Caco-2 (cell line): Measurements from ENCODE around the gene CHST3. TPM values are rescaled to one million over a fixed set of nuclear protein-coding genes. Genes with fewer than 3 reads are reported as not detected.

Experiments
- BruUV-seq: library from RNA; stranded (reverse); fragments of 400-500 nt; replicated peaks from 2 replicates; lab custom pipeline; 2021; lab: Mats Ljungman, UMichigan
- CTCF ChIA-PET: fragments of 300-600 bp; sonication (Branson Sonifier 250); formaldehyde crosslinking; loops from one replicate; lab custom pipeline; 2022; ENCODE audit warnings: antibody characterized with exemption; lab: Charles Lee
- POLR2A ChIA-PET: fragments of 300-600 bp; sonication (Branson Sonifier 250); formaldehyde crosslinking; loops from one replicate; lab custom pipeline; 2022; ENCODE audit warnings: antibody characterized with exemption; lab: Charles Lee
- DNase-seq, 2 experiments: peaks; one replicate each; pipeline versions ENCODE4 v3.0.0 to v3.0.0-alpha.2; 2020 to 2022
- H3K27me3 ChIP-seq: replicated peaks from 2 replicates; pipeline ENCODE4 v1.6.0; 2011; ENCODE audit warnings: low read length; ENCODE audit not compliant: control insufficient read depth, insufficient read depth
- H3K36me3 ChIP-seq: 2 replicates; pipeline ENCODE4 v1.5.1; 2011; ENCODE audit warnings: low read length; ENCODE audit not compliant: control insufficient read depth, insufficient read depth
- H3K4me1 ChIP-seq: fragments of 250-450 bp; sonication (Bioruptor Pico); 2 replicates; pipeline ENCODE4 v1.5.1; 2020; ENCODE audit warnings: mild to moderate bottlenecking
- H3K4me3 ChIP-seq: 2 replicates; pipeline ENCODE4 v1.5.1; 2011; ENCODE audit warnings: low read depth, mild to moderate bottlenecking, control low read depth, low read length
- H3K9me3 ChIP-seq: fragments of 250-450 bp; sonication (Bioruptor Pico); 2 replicates; pipeline ENCODE4 v1.5.1; 2020; ENCODE audit warnings: mild to moderate bottlenecking, moderate library complexity
- H3K27ac Mint-ChIP-seq: one replicate; pipeline ENCODE4 v1.8.0; 2022; ENCODE audit warnings: mixed read lengths; ENCODE audit not compliant: unreplicated experiment
- H3K27me3 Mint-ChIP-seq: one replicate; pipeline ENCODE4 v1.8.0; 2022; ENCODE audit warnings: mixed read lengths; ENCODE audit not compliant: insufficient read depth, unreplicated experiment
- H3K36me3 Mint-ChIP-seq: one replicate; pipeline ENCODE4 v1.8.0; 2022; ENCODE audit warnings: mild to moderate bottlenecking, mixed read lengths; ENCODE audit not compliant: insufficient read depth, unreplicated experiment
- H3K4me1 Mint-ChIP-seq: one replicate; pipeline ENCODE4 v1.8.0; 2022; ENCODE audit warnings: low read depth, mixed read lengths; ENCODE audit not compliant: unreplicated experiment
- H3K4me3 Mint-ChIP-seq: one replicate; pipeline ENCODE4 v1.8.0; 2022; ENCODE audit warnings: mild to moderate bottlenecking, moderate library complexity, mixed read lengths; ENCODE audit not compliant: unreplicated experiment
- H3K9me3 Mint-ChIP-seq: one replicate; pipeline ENCODE4 v1.8.0; 2022; ENCODE audit warnings: mixed read lengths; ENCODE audit not compliant: unreplicated experiment
- intact Hi-C: fragments of 100-400 bp; cut with micrococcal nuclease; formaldehyde crosslinking; loops from one replicate; pipeline ENCODE4 v1.10.0; 2022; ENCODE audit not compliant: unreplicated experiment
- total RNA-seq: library from RNA; stranded (reverse); gene quantifications from 2 replicates; pipeline ENCODE4 v1.2.3, GENCODE V29; 2022
- TF ChIP-seq, protein P1 (sequence below), 2 experiments: fragments of 200-600 bp in 1 of 2; IDR thresholded peaks; 1 replicate in 1 of 2; 2 replicates in 1 of 2; pipeline versions ENCODE4 v1.5.1 to v1.8.0; 2011 to 2022; ENCODE audit warnings: antibody characterized with exemption in 1 of 2, control low read depth in 1 of 2, inconsistent platforms in 1 of 2, low read depth in 1 of 2, low read length in 1 of 2, mild to moderate bottlenecking in 1 of 2, moderate library complexity in 1 of 2; ENCODE audit not compliant: insufficient read depth in 1 of 2, severe bottlenecking in 1 of 2, unreplicated experiment in 1 of 2

The CHST3 gene
- total RNA-seq, 1 experiment from 2014 or later: 46.0 TPM

DNA sequence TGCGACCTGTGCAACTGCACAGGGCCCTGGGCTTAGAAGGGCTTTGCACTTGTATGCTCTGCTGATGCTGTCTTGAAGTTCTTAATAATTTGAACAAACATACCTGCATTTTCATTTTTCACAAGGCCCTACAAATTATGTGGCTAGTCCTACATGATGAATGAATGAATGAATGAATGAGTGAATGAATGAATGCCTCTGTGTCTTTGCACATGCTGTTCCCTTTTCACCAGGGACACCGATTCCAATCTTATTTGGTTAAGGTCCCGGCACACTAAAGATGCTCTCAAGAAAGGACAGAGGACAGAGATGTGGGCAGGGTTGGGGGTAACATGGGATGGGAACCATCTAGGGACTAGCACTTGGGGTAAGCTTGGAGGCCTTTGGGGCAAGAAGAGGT, 39.4 kb upstream of the CHST3 start:
- H3K4me3 Mint-ChIP-seq: no peak overlapping the region
- no peaks in the 10 kb centered on the region for H3K9me3 Mint-ChIP-seq
- no peaks in the 10 kb centered on the region for H3K27me3 Mint-ChIP-seq
- BruUV-seq: no TSS peak
- Histone ChIP-seq H3K9me3 (no peaks in the 10 kb centered on the region), H3K36me3 (no peaks in the 10 kb centered on the region), H3K27me3 (no peaks in the 10 kb centered on the region), H3K4me1 (peaks cover 31% of the 10 kb centered on the region), H3K4me3 (no peak overlapping the region)
- peak in 1 of 2 experiments; percentile 22 for DNase-seq
- TF ChIP-seq, protein P1, sequence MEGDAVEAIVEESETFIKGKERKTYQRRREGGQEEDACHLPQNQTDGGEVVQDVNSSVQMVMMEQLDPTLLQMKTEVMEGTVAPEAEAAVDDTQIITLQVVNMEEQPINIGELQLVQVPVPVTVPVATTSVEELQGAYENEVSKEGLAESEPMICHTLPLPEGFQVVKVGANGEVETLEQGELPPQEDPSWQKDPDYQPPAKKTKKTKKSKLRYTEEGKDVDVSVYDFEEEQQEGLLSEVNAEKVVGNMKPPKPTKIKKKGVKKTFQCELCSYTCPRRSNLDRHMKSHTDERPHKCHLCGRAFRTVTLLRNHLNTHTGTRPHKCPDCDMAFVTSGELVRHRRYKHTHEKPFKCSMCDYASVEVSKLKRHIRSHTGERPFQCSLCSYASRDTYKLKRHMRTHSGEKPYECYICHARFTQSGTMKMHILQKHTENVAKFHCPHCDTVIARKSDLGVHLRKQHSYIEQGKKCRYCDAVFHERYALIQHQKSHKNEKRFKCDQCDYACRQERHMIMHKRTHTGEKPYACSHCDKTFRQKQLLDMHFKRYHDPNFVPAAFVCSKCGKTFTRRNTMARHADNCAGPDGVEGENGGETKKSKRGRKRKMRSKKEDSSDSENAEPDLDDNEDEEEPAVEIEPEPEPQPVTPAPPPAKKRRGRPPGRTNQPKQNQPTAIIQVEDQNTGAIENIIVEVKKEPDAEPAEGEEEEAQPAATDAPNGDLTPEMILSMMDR (IDR thresholded peaks at IDR 0.05; ENCODE audit: insufficient read depth in 1 of 2, low read depth in 1 of 2, low read length in 1 of 2, severe bottlenecking in 1 of 2, unreplicated experiment in 1 of 2): no peak
- CTCF ChIA-PET: interaction anchor here (1.5 kb wide), 1 partner anchor 9 kb away, joined by 3 read pairs; no protein-coding TSS in a partner anchor
- no peaks in the 10 kb centered on the region for H3K36me3 Mint-ChIP-seq
- H3K27ac Mint-ChIP-seq: no peak overlapping the region
- peaks cover 31% of the 10 kb centered on the region for H3K4me1 Mint-ChIP-seq
- intact Hi-C loops: no loop called here
- POLR2A ChIA-PET: no interaction called here

DNA sequence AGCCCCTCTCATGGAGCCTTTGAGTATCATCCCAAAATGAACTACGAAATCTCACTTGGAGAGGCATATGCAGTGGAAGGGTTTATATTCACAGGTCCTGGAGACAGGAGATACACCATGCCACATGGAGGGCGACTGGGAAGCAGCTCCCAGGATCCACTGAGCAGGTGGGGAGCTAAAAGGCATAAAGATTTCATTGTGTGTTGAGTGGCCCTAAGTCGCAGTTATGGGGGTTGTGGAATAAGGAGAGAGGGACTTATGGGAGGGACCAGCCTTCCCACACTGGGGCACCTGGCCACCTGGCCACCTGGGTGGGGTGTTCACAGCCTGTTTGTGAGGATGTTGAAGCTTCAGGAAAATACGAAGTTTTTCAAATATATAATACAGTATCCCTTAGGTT, 37.0 kb upstream of the CHST3 start:
- CTCF ChIA-PET: interaction anchor here (0.8 to 1.7 kb wide), 3 partner anchors 11 to 121 kb away, joined by 3 to 8 read pairs (median 6); no protein-coding TSS in a partner anchor
- DNase-seq: no peak
- Mint-ChIP-seq H3K4me3 (no peak overlapping the region), H3K36me3 (peaks cover 5% of the 10 kb centered on the region), H3K27me3 (no peaks in the 10 kb centered on the region), H3K27ac (peak overlapping the region; percentile 60), H3K9me3 (peaks cover 4% of the 10 kb centered on the region), H3K4me1 (peaks cover 25% of the 10 kb centered on the region)
- H3K36me3 ChIP-seq: no peaks in the 10 kb centered on the region
- no peaks in the 10 kb centered on the region for H3K27me3 ChIP-seq
- no peak overlapping the region for H3K4me3 ChIP-seq
- intact Hi-C loops: no loop called here
- H3K9me3 ChIP-seq: peaks cover 4% of the 10 kb centered on the region; the same call in 1 of the 2 replicates
- BruUV-seq: no TSS peak
- TF ChIP-seq, protein P1 (IDR thresholded peaks at IDR 0.05; ENCODE audit: insufficient read depth in 1 of 2, low read depth in 1 of 2, low read length in 1 of 2, severe bottlenecking in 1 of 2, unreplicated experiment in 1 of 2): no peak
- POLR2A ChIA-PET: no interaction called here
- peaks cover 25% of the 10 kb centered on the region for H3K4me1 ChIP-seq

DNA sequence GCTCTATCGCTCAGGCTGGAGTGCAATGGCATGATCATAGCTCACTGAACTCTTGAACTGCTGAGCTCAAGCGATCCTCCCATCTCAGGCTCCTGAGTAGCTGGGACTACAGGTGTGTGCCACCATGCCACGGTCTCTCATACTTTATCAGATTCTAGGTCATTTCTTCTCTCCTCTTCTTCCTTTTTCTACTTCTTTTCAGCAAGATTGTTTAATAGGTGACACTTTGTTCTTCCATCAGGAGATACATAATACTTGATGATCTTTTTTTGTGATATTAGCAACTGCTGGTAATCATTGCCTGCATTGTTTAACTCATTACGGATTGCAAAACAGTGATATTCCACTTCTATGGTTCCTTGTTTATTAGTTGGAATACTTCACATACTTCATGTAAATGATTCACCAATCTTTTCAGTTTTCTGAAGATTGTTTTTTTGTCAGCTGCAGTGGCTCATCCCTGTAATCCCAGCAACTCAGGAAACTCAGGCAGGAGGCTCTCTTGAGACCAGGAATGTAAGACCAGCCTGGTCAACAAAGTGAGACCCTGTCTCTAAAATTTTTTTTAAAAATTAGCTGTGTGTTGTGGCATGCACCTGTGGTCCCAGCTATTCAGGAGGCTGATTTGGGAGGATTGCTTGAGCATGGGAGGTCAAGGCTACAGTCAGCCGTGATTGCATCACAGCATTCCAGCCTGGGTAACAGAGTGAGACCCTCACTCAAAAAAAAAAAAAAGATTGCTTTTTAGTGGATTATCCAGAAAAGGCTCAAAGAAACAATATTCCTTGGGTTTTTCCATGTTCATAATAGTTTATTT, 36.2 kb upstream of the CHST3 start:
- ChIA-PET POLR2A (interaction anchor here (0.6 kb wide), 1 partner anchor 35 kb away, joined by 3 read pairs; no protein-coding TSS in a partner anchor), CTCF (interaction anchor here (0.6 to 1.7 kb wide), 5 partner anchors 12 to 121 kb away, joined by 3 to 8 read pairs (median 3); no protein-coding TSS in a partner anchor)
- no TSS peak for BruUV-seq
- Histone ChIP-seq H3K36me3 (no peaks in the 10 kb centered on the region), H3K4me3 (no peak overlapping the region), H3K4me1 (peaks cover 25% of the 10 kb centered on the region), H3K9me3 (peaks cover 9% of the 10 kb centered on the region; the same call in 1 of the 2 replicates), H3K27me3 (no peaks in the 10 kb centered on the region)
- H3K27me3 Mint-ChIP-seq: no peaks in the 10 kb centered on the region
- peaks cover 10% of the 10 kb centered on the region for H3K9me3 Mint-ChIP-seq
- peak overlapping the region; percentile 19 for H3K4me3 Mint-ChIP-seq
- peaks cover 25% of the 10 kb centered on the region for H3K4me1 Mint-ChIP-seq
- H3K27ac Mint-ChIP-seq: peak overlapping the region; percentile 60
- DNase-seq: peak; percentile 74 to 77
- H3K36me3 Mint-ChIP-seq: peaks cover 5% of the 10 kb centered on the region
- TF ChIP-seq, protein P1 (IDR thresholded peaks at IDR 0.05; ENCODE audit: insufficient read depth in 1 of 2, low read depth in 1 of 2, low read length in 1 of 2, severe bottlenecking in 1 of 2, unreplicated experiment in 1 of 2): no peak
- intact Hi-C loops: loop anchor here (1.0 to 2.0 kb wide), 2 partner anchors 31 to 35 kb away; no protein-coding TSS in a partner anchor
